Measurements from ENCODE around the gene CREB1.
"Not testable (repeated sequence)": the region's sequence is repeated elsewhere in the genome, so short reads cannot be mapped to it uniquely, and the experiment has no call there.

The CREB1 gene

GRCh38 chr2:207617011-207617671 lies 87.4 kb downstream of the CREB1 start:
- no peak for DNase-seq (ENCODE audit: low read depth in 2 of 2)

- DNase-seq (ENCODE audit: low read depth in 2 of 2) = no peak
Observed at GRCh38 chr2:207619764-207620203, 90.0 kb downstream of the CREB1 start.

GRCh38 chr2:207621501-207622039 lies 91.8 kb downstream of the CREB1 start:
- DNase-seq (ENCODE audit: low read depth in 2 of 2) = no peak

- DNase-seq (ENCODE audit: low read depth in 2 of 2) = peak; percentile 29 to 59
Observed at GRCh38 chr2:207624185-207625013, 94.6 kb downstream of the CREB1 start.

- DNase-seq (ENCODE audit: low read depth in 2 of 2) = peak; percentile 93 to 98
Observed at GRCh38 chr2:207625014-207625907, 95.5 kb downstream of the CREB1 start, which contains the start of gene METTL21A. TSS of gene METTL21A (minus strand) at chr2:207625394. CDS start at chr2:207624375, 1,019 bp downstream.

- DNase-seq (ENCODE audit: low read depth in 2 of 2) = no peak
Observed at GRCh38 chr2:207629553-207629952, 99.8 kb downstream of the CREB1 start.

- DNase-seq (ENCODE audit: low read depth in 2 of 2) = no peak
Observed at GRCh38 chr2:207630491-207630890, 100.7 kb downstream of the CREB1 start.

GRCh38 chr2:207632575-207633493 lies 103.1 kb downstream of the CREB1 start:
- DNase-seq (ENCODE audit: low read depth in 2 of 2) = no peak

GRCh38 chr2:207633686-207634085 lies 103.9 kb downstream of the CREB1 start:
- no peak for DNase-seq (ENCODE audit: low read depth in 2 of 2)

- no peak for DNase-seq (ENCODE audit: low read depth in 2 of 2)
Observed at GRCh38 chr2:207635468-207636200, 105.9 kb downstream of the CREB1 start.

- not testable (repeated sequence) for DNase-seq (ENCODE audit: low read depth in 2 of 2)
Observed at GRCh38 chr2:207639288-207639687, 109.5 kb downstream of the CREB1 start.

- DNase-seq (ENCODE audit: low read depth in 2 of 2) = no peak
Observed at GRCh38 chr2:207640160-207640559, 110.4 kb downstream of the CREB1 start.

- DNase-seq (ENCODE audit: low read depth in 2 of 2) = no peak
Observed at GRCh38 chr2:207640661-207641060, 110.9 kb downstream of the CREB1 start.

GRCh38 chr2:207643892-207644291 lies 114.1 kb downstream of the CREB1 start:
- DNase-seq (ENCODE audit: low read depth in 2 of 2) = no peak

- DNase-seq (ENCODE audit: low read depth in 2 of 2) = not testable (repeated sequence)
Observed at GRCh38 chr2:207646582-207646981, 116.8 kb downstream of the CREB1 start.

Measured in stimulated activated CD8-positive, alpha-beta memory T cell treated with anti-CD3 and anti-CD28 coated beads, Interleukin-7, amount 100 ng/mL, for 4 hours (primary cell).